GM18507 (cell line): ENCODE data around the gene TRIM13.

Experiments
- DNase-seq: peaks from one replicate; pipeline ENCODE4 v3.0.0; 2011; ENCODE audit warnings: low read depth; ENCODE audit not compliant: insufficient read length; ENCODE audit errors: extremely low spot score
- FAIRE-seq: peaks from 2 replicates; lab custom pipeline; 2011; peaks lifted over from hg19 to GRCh38; lab: Jason Lieb, UNC

The TRIM13 gene

DNA sequence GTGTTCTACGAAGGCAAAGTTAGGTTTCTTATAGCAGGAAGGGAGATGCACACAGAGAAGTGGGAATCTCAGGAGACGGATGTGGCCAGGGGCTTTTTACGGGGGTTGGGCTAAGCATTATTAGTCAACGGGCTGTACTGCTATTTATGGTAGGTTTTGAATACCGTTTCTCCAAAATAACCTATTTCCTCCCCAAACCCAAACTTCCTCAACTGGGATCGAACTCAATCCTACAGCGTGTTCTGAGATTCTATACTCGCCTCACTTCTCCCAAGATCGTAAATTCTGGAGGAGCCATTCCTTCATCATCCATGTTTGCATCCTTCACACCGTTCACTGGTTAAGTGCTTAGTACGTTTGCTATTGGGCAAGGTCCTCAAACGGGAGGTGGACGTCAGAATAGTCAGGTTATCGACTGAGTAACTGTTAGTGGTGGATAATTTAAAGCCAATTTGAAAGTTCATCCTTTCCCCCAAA lies 1.2 kb upstream of the TRIM13 start:
- DNase-seq: no peak
- peak; percentile 80 for FAIRE-seq

DNA sequence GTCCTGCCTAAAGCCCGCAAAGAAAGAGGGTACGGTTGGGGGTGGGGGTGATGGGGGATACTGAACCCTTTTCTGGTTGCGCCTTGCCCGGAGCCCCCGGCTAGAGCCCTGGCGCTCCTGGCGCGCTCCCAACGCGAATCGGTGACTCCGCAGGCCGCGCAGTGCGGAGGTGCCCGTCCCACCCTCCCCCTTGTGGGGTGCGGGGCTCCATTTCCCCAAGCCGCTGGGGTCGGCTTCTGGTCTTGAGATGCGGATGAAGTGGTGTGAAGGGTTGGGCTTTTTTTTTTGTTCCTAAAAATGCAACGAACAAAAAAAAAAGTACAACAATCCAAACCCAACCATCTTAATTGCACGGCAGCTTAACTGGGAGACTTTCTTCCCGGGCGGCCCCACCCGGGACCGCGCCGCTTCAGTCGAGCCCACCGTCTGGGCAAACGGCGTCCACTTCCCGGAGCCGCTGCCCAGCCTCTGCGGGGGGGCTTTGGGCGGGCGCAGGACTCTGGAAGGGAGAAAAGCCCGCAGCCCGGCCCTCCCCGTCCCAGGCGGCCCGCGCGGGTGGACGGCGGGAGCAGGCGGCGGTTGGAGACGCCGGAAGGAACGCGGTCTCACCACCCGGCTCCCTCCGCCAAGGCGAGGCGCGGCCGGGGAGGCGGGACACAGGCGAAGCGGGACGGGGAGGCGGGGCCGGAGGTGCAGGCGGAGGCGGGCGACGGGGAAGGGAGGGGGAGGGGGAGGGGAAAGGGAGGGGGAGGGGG lies 504 bp upstream of the TRIM13 start:
- peak; percentile 78 for DNase-seq
- peak; percentile 74 for FAIRE-seq

GRCh38 chr13:49997955-49998354 lies 1.1 kb downstream of the TRIM13 start:
- DNase-seq (no peak), FAIRE-seq (peak; percentile 51)

GRCh38 chr13:49998714-49999624 lies 2.1 kb downstream of the TRIM13 start:
- DNase-seq: no peak
- FAIRE-seq: no peak

GRCh38 chr13:50001287-50001686 lies 4.4 kb downstream of the TRIM13 start:
- DNase-seq: no peak
- FAIRE-seq: no peak

GRCh38 chr13:50006426-50007135 lies 9.7 kb downstream of the TRIM13 start:
- DNase-seq (no peak), FAIRE-seq (no peak)

DNA sequence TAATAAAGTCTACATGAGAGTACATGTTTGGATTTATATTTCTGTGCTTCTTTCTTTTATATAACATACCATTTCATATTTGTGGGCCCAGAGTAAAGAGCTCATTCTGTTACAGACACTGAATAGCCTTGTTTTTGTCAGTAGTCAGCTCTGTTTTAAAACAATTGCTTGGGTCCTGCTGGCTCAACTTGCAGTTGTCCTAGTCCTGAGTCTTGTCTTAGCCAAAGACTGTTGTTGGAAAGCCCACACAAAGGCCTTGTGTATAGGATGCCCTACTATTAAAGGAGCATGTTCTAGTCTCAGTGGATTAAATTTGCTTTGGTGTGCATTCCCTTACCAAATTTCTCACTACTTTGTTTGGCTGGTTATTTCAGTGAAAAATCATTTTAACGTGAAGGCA lies 14.6 kb downstream of the TRIM13 start:
- DNase-seq (no peak), FAIRE-seq (no peak)

DNA sequence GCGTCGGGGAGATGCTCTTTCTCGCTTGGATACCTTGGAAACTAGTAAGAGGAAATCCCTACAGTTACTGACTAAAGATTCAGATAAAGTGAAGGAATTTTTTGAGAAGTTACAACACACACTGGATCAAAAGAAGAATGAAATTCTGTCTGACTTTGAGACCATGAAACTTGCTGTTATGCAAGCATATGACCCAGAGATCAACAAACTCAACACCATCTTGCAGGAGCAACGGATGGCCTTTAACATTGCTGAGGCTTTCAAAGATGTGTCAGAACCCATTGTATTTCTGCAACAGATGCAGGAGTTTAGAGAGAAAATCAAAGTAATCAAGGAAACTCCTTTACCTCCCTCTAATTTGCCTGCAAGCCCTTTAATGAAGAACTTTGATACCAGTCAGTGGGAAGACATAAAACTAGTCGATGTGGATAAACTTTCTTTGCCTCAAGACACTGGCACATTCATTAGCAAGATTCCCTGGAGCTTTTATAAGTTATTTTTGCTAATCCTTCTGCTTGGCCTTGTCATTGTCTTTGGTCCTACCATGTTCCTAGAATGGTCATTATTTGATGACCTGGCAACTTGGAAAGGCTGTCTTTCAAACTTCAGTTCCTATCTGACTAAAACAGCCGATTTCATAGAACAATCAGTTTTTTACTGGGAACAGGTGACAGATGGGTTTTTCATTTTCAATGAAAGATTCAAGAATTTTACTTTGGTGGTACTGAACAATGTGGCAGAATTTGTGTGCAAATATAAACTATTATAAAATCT lies 15.7 kb downstream of the TRIM13 start:
- DNase-seq (no peak), FAIRE-seq (no peak)

- no peak for FAIRE-seq
- DNase-seq: no peak
Measured at GRCh38 chr13:50014386-50014785, 17.5 kb downstream of the TRIM13 start.

DNA sequence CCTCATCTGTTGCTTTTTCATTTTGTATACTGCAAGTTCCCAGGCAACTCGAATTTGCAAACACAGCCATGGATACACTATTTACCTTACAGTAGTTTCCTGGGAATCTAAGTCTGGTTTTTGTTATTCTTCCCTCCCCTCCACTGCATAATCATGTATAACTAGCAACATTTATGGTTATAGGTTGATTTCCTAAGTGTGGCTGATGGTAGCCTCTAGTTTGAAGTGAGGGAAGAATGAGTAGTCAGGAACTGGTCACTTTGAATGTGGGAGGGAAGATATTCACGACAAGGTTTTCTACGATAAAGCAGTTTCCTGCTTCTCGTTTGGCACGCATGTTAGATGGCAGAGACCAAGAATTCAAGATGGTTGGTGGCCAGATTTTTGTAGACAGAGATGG lies 18.4 kb downstream of the TRIM13 start, which contains the start of gene KCNRG:
KCNRG (plus strand) TSS at position 187 of the 400 bp plus-strand sequence; CDS start at position 237, 50 bp downstream.
- no peak for DNase-seq
- no peak for FAIRE-seq

DNA sequence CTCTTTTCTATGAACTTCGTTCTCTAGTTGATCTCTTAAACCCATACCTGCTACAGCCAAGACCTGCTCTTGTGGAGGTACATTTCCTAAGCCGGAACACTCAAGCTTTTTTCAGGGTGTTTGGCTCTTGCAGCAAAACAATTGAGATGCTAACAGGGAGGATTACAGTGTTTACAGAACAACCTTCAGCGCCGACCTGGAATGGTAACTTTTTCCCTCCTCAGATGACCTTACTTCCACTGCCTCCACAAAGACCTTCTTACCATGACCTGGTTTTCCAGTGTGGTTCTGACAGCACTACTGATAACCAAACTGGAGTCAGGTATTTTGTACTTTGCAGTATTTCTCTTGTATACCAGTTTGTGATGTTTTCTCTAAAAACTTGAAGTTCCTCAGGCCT lies 18.9 kb downstream of the TRIM13 start:
- no peak for DNase-seq
- FAIRE-seq: no peak

DNA sequence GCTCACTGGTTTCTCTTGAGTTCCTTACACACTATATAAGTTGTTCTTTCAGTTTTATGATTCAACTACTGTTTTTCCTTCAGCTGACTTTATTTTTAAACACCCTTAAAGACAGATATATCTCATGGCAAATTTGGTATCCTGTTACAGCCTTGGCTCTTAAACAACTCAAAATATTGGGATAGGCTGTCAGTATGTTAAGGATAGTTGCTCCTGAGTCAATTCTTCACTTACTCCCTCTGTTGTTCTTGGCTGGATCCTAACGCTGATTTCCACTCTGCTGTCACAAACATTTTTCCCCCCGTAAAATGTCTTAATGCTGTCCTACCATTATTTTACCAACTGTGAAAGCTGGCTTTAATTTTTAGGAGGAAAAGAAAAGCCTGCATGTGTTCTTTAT lies 19.6 kb downstream of the TRIM13 start:
- DNase-seq (no peak), FAIRE-seq (no peak)

- FAIRE-seq (no peak), DNase-seq (no peak)
Measured at GRCh38 chr13:50017819-50018218, 21.0 kb downstream of the TRIM13 start.

GRCh38 chr13:50025436-50025835 lies 28.6 kb downstream of the TRIM13 start:
- no peak for FAIRE-seq
- no peak for DNase-seq

GRCh38 chr13:50026788-50027473 lies 30.1 kb downstream of the TRIM13 start:
- FAIRE-seq (peak; percentile 94), DNase-seq (peak; percentile 32)

DNA sequence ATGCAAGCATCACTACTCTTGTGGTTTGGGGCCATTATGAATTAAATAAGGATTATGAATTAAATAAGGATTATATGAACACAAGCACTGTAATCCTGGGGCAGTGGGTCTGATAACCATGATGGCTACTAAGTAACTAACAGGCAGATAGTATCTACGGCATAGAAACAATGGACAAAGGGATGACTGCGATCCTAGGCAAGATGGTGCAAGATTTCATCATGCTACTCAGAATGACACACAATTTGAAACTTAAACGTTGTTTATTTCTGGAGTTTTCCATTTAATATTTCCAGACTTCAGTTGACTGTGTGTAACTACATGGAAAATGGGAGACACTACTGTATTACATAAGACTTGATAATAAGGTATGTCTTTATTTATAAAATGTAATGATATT lies 33.5 kb downstream of the TRIM13 start:
- DNase-seq (no peak), FAIRE-seq (no peak)

- no peak for FAIRE-seq
Measured at GRCh38 chr13:50033725-50034124, 36.9 kb downstream of the TRIM13 start.

DNA sequence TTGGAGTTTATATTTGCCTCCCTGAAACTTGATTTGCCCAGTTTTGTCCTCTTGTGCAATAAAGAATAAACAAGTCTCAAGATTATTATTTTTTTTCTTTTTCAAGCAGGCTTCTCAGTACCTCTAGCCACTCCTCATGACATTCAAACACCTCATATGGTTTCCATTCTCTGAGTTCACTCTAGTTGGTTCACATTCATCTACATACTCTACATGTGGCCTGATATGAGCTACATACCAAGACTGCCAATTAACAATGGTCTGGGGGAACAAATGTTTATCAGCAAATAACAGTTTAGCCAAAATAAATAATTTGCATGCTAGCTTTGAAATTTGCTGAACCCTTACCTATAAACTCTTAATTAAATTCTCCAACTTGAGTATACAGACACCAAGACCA lies 40.9 kb downstream of the TRIM13 start:
- FAIRE-seq (no peak), DNase-seq (no peak)

More at GRCh38 chr13:50033725-50034124, 36.9 kb downstream of the TRIM13 start:
- no peak for DNase-seq

- DNase-seq: no peak
- no peak for FAIRE-seq
Measured at GRCh38 chr13:50038266-50038665, 41.4 kb downstream of the TRIM13 start.
